Upper lobe of left lung (tissue), 6 donors: ENCODE data around the gene ADIPOR2. TPM values are rescaled to one million over a fixed set of nuclear protein-coding genes. Genes with fewer than 3 reads are reported as not detected.

Experiments used
- ATAC-seq, 2 donors: fragments of 200-7000 bp; cut with Tn5 transposase; one replicate each; pipeline ENCODE4 v1.9.1; 2022; ENCODE audit warnings: mild to moderate bottlenecking in 2 of 2, moderate library complexity in 2 of 2; ENCODE audit not compliant: low FRiP score in 2 of 2
- DNase-seq, 2 donors: peaks; one replicate each; pipeline ENCODE4 v3.0.0-alpha.2; 2019 to 2020
- H3K27ac ChIP-seq, 4 donors: fragments of 200-600 bp; sonication (generic); one replicate each; pipeline ENCODE4 v1.5.1; 2016 to 2019
- H3K27me3 ChIP-seq, 4 donors: fragments of 200-600 bp; sonication (generic); one replicate each; pipeline ENCODE4 v1.5.1; 2017 to 2019
- H3K36me3 ChIP-seq, 4 donors: fragments of 200-600 bp; sonication (generic); one replicate each; pipeline ENCODE4 v1.5.1; 2016 to 2019
- H3K4me1 ChIP-seq, 4 donors: fragments of 200-600 bp; sonication (generic); one replicate each; pipeline ENCODE4 v1.5.1; 2018 to 2019
- H3K4me3 ChIP-seq, 4 donors: fragments of 200-600 bp; sonication (generic); one replicate each; pipeline ENCODE4 v1.5.1; 2017 to 2019; ENCODE audit warnings: mild to moderate bottlenecking in 2 of 4, moderate library complexity in 1 of 4
- H3K9me3 ChIP-seq, 4 donors: fragments of 200-600 bp; sonication (generic); one replicate each; pipeline ENCODE4 v1.5.1; 2018 to 2019
- EP300 ChIP-seq, 4 donors: sonication (generic); formaldehyde crosslinking; IDR thresholded peaks; one replicate each; pipeline ENCODE4 v1.5.1; 2017; ENCODE audit warnings: antibody characterized with exemption in 4 of 4, control low read depth in 2 of 4
- POLR2A ChIP-seq, 4 donors: fragments of 450-650 bp; IDR thresholded peaks; one replicate each; pipeline ENCODE4 v1.5.1; 2016 to 2017; ENCODE audit warnings: antibody characterized with exemption in 4 of 4, mild to moderate bottlenecking in 2 of 4
- POLR2AphosphoS5 ChIP-seq, 2 donors: sonication (generic); formaldehyde crosslinking; IDR thresholded peaks; one replicate each; pipeline ENCODE4 v1.5.1; 2017; ENCODE audit warnings: antibody characterized with exemption in 2 of 2
- WGBS, 2 donors: methylation state at CpG; one replicate each; pipeline ENCODE4 v1.1.5; 2017 to 2018; 5-methylcytosine and 5-hydroxymethylcytosine counted together
- total RNA-seq, 6 donors: library from RNA; depleted of rRNA in 4 of 6; stranded (reverse); fragments of >200 nt in 4 of 6; gene quantifications; one replicate each; pipeline versions ENCODE4 v1.1.0 to v1.2.1, GENCODE V29; 2016 to 2021
- TF ChIP-seq, protein P1 (sequence below), 6 experiments: fragments of 450-650 bp in 4 of 6; fragments of 200-600 bp in 2 of 6; sonication (generic) in 2 of 6; IDR thresholded peaks; one replicate each; pipeline ENCODE4 v1.5.1; 2016 to 2019; ENCODE audit warnings: antibody characterized with exemption in 6 of 6
- donor health status: DM: no; HTN: no; CAD: no; lungs with moderate emphysema.
- donor health status: DM: no; HTN: yes; CAD: no; lungs with severe emphysema.

The ADIPOR2 gene
- total RNA-seq, 6 donors from 2014 or later, result 45.1 to 82.3 (median 68.6) TPM

DNA sequence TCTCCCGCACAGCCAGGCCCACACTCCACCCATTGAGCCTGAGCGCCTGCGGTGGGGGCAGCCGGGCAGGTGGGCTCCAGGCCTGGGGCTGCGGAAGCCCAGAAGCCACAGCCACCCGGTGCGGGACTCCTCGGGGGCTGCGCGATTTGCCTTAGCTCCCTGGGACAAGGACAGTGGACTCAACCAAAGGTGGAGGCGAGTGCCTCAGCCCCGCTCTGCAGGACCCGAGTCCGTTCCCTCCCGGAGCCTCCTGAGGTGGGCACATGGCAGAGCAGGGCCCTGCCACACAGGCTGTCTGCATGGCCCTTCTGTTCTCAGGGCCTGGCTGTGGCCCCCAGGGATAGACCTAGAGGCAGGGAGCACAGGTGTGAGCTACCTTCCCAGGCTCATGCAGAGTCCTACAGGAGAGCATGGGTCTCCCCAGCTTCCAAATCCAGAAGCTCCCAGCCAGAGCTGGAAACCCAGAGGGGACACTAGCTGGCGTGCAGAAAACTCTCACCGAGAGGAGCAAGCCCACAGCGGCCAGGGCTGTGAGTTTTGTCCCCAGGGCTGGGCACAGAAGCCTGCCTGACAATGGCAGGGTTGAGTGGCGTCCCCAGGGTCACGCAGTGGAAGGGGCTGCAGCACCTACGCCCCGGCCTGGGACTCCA, 107.2 kb downstream of the ADIPOR2 start:
- DNase-seq (peak in 1 of 2 donors; percentile 81), ATAC-seq (no peak)
- TF ChIP-seq POLR2A (IDR thresholded peaks at IDR 0.05), result no peak
- TF ChIP-seq, protein P1, sequence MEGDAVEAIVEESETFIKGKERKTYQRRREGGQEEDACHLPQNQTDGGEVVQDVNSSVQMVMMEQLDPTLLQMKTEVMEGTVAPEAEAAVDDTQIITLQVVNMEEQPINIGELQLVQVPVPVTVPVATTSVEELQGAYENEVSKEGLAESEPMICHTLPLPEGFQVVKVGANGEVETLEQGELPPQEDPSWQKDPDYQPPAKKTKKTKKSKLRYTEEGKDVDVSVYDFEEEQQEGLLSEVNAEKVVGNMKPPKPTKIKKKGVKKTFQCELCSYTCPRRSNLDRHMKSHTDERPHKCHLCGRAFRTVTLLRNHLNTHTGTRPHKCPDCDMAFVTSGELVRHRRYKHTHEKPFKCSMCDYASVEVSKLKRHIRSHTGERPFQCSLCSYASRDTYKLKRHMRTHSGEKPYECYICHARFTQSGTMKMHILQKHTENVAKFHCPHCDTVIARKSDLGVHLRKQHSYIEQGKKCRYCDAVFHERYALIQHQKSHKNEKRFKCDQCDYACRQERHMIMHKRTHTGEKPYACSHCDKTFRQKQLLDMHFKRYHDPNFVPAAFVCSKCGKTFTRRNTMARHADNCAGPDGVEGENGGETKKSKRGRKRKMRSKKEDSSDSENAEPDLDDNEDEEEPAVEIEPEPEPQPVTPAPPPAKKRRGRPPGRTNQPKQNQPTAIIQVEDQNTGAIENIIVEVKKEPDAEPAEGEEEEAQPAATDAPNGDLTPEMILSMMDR (IDR thresholded peaks at IDR 0.05), result no peak
- no peak for TF ChIP-seq POLR2AphosphoS5 (IDR thresholded peaks at IDR 0.05)
- TF ChIP-seq EP300 (IDR thresholded peaks at IDR 0.05), result no peak
- no peaks in the 10 kb centered on the region for H3K9me3 ChIP-seq
- H3K4me1 ChIP-seq, result peaks cover 15 to 32% (median 19%) of the 10 kb centered on the region in 4 donors
- peak overlapping the region; percentile 86 to 97 (median 96) for H3K27ac ChIP-seq
- WGBS, 2 donors, result 96 to 100% methylated on average over 5 to 19 of the region's 22 CpGs
- H3K36me3 ChIP-seq, result no peaks in the 10 kb centered on the region
- no peaks in the 10 kb centered on the region for H3K27me3 ChIP-seq
- no peak overlapping the region for H3K4me3 ChIP-seq

DNA sequence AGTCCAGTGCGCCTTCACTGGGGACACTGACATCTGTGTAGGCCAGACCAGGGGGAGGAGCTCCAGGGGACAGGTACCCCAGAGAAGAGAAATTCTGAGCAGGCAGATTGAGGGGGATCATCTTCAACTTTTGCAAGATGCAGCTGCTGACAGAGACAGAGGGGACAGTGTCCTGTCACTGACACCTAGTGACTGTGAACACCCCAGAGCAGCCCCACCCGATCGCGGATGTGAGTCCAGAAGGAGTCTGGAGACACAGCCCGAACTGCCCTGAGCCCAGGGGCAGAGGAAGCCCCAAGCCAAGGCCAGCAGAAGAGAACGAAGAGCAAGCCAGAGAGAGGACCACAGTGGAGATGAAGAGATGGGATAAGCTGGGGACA, 107.8 kb downstream of the ADIPOR2 start:
- Histone ChIP-seq H3K4me3 (no peak overlapping the region), H3K27me3 (no peaks in the 10 kb centered on the region), H3K4me1 (peaks cover 15 to 28% (median 17%) of the 10 kb centered on the region in 4 donors), H3K36me3 (no peaks in the 10 kb centered on the region), H3K9me3 (no peaks in the 10 kb centered on the region), H3K27ac (peak overlapping the region in 2 of 4 donors; percentile 96 to 97)
- TF ChIP-seq, protein P1 (IDR thresholded peaks at IDR 0.05), result no peak
- TF ChIP-seq EP300 (IDR thresholded peaks at IDR 0.05) (no peak), POLR2AphosphoS5 (IDR thresholded peaks at IDR 0.05) (no peak), POLR2A (IDR thresholded peaks at IDR 0.05) (no peak)
- 86 to 91% methylated on average over 5 to 6 of the region's 6 CpGs for WGBS, 2 donors
- ATAC-seq (no peak), DNase-seq (no peak)

DNA sequence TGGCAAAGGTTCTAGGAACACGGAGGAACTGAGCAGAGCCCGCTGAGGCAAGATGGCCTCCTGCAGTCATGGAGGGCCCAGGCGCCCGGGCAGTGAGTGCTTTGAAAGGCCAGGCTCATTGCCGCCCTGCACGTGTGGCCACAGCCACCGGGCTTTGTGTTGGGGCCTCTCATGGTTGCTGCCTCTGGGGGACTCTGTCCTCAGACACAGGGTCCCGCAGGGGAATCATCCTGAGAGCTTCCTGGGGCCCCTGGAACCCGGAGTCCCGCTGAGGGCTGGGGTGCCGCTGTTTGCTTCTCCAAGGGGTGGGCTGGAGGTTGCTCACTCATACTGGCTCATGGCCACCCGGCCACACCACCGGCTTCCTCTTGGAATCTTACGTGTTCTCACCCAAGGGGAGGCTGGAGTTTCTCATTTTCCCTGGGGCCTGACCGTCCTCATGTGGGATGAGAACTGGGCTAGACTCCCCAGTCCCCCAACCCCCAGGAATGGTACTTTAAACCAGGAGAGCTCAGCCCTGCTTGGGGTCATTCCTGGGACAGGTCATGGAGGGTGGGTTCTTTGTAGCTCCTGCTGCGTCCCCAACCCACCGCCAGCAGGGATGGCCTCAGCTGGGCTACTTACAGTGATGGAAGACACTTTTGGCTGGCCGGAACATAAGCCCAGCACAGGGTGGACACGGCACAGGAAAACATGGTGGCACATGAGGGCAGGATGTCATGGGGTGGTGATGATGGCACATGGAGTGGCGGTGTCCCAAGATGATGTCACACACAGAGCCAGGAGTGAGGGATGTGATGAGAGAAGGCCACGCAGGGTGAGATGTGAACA, 108.4 kb downstream of the ADIPOR2 start:
- TF ChIP-seq POLR2AphosphoS5 (IDR thresholded peaks at IDR 0.05) (no peak), EP300 (IDR thresholded peaks at IDR 0.05) (no peak), POLR2A (IDR thresholded peaks at IDR 0.05) (no peak)
- TF ChIP-seq, protein P1 (IDR thresholded peaks at IDR 0.05), result no peak
- Histone ChIP-seq H3K27ac (no peak overlapping the region), H3K27me3 (no peaks in the 10 kb centered on the region), H3K36me3 (no peaks in the 10 kb centered on the region), H3K4me3 (no peak overlapping the region), H3K9me3 (no peaks in the 10 kb centered on the region), H3K4me1 (peaks cover 10 to 24% (median 16%) of the 10 kb centered on the region in 4 donors)
- ATAC-seq (no peak), DNase-seq (no peak)
- 91 to 92% methylated on average over 12 to 21 of the region's 21 CpGs for WGBS, 2 donors

DNA sequence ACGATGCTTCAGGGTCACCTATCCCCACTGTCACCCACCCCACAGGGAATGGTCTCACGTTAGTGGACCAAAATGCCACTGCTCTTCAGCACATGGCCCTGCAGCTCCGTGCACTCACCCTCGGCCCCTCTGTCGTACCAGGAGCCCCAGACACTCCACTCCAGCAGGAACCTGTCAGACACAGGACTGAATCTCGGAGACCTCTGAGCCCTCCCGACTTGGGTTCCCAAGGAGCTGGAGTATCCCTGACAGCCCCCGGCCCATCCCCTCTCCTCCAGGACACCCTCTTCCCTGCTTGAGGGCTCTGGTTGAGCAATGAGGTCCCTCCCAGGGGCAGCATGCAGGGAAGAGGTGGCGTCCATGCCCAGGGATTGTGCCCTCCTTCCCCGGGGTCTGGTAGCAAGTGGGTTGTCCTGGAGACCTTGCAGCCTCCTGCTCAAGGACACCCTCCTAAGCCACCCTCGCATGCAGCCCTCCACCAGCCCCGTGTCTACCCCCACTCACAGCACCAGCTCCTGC, 109.1 kb downstream of the ADIPOR2 start:
- Histone ChIP-seq H3K27me3 (no peaks in the 10 kb centered on the region), H3K36me3 (no peaks in the 10 kb centered on the region), H3K27ac (no peak overlapping the region), H3K9me3 (no peaks in the 10 kb centered on the region), H3K4me1 (peaks cover 10 to 18% (median 18%) of the 10 kb centered on the region in 4 donors), H3K4me3 (no peak overlapping the region)
- TF ChIP-seq, protein P1 (IDR thresholded peaks at IDR 0.05), result no peak
- no peak for TF ChIP-seq POLR2AphosphoS5 (IDR thresholded peaks at IDR 0.05)
- no peak for TF ChIP-seq POLR2A (IDR thresholded peaks at IDR 0.05)
- no peak for TF ChIP-seq EP300 (IDR thresholded peaks at IDR 0.05)
- no peak for DNase-seq
- ATAC-seq, result no peak
- WGBS, 2 donors, result 83 to 84% methylated on average over 8 to 12 of the region's 12 CpGs
